ENCODE measurements around the gene COX4I1. TPM values are rescaled to one million over a fixed set of nuclear protein-coding genes. Genes with fewer than 3 reads are reported as not detected.

COX4I1 gene
- total RNA-seq, 1 donor from 2014 or later: 591 TPM

DNA sequence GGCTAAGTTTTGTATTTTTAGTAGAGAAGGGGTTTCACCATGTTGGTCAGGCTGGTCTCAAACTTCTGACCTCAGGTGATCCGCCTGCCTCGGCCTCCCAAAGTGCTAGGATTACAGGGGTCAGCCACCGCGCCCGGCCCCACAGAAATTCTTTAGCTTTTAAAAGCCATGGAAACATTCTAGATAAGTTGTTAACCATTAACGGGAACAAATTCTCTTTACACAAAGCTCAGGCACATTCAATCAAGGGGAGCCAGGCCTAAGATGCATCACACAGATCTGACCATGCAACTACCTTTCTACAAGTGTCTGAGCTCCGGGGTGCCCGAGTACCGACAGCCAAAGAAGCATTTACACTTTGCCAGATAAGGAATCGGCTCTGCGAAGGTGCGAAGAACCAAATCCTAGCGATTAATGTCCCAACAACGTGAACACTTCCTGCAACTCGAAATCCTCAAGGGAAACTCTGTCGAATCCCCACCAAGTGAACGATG is 1.2 kb upstream of the COX4I1 start:
- TF ChIP-seq, protein P1, sequence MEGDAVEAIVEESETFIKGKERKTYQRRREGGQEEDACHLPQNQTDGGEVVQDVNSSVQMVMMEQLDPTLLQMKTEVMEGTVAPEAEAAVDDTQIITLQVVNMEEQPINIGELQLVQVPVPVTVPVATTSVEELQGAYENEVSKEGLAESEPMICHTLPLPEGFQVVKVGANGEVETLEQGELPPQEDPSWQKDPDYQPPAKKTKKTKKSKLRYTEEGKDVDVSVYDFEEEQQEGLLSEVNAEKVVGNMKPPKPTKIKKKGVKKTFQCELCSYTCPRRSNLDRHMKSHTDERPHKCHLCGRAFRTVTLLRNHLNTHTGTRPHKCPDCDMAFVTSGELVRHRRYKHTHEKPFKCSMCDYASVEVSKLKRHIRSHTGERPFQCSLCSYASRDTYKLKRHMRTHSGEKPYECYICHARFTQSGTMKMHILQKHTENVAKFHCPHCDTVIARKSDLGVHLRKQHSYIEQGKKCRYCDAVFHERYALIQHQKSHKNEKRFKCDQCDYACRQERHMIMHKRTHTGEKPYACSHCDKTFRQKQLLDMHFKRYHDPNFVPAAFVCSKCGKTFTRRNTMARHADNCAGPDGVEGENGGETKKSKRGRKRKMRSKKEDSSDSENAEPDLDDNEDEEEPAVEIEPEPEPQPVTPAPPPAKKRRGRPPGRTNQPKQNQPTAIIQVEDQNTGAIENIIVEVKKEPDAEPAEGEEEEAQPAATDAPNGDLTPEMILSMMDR (IDR thresholded peaks at IDR 0.05; ENCODE audit: insufficient read depth, low read length, severe bottlenecking): no peak
- DNase-seq (ENCODE audit: low read depth) (peak; percentile 18), FAIRE-seq (no peak)
- Histone ChIP-seq H3K36me3 (ENCODE audit: control insufficient read depth, insufficient read depth, low read length) (peaks cover 25% of the 10 kb centered on the region), H3K27me3 (ENCODE audit: control insufficient read depth, insufficient read depth, low read length) (no peaks in the 10 kb centered on the region), H3K4me3 (ENCODE audit: low read depth, low read length) (peak overlapping the region; percentile 97)

DNA sequence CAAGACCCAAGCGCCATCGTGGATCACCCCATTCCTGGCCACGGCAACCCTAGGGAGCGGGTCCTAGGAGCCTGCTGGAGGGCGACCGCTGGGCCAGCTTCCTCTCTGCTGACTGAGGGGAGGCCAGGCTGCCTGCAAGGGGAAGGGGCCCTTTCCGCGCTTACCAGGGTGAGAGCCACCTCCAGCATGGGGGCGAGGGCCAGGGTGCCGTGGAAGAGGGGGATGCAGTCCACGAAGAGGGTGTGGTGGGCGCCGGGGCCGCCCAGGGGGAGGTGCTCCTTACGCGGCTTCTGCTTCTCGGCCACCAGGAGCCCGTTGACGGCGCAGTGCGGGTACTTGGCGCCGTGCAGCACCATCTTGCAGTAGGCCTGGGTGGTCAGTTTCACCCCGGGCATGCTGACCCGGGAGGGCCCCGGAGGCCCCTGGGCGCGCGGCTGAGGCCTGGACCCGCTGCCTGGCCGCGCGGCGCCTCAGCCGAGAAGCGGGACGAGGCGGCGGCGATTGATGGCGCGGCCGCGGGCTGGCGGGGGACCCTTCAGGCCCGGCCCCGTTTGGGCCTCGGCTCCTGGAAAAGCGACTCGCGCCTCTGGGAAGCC is 496 bp upstream of the COX4I1 start:
- peaks cover 26% of the 10 kb centered on the region for H3K36me3 ChIP-seq (ENCODE audit: control insufficient read depth, insufficient read depth, low read length)
- peak; percentile 10 for DNase-seq (ENCODE audit: low read depth)

DNA sequence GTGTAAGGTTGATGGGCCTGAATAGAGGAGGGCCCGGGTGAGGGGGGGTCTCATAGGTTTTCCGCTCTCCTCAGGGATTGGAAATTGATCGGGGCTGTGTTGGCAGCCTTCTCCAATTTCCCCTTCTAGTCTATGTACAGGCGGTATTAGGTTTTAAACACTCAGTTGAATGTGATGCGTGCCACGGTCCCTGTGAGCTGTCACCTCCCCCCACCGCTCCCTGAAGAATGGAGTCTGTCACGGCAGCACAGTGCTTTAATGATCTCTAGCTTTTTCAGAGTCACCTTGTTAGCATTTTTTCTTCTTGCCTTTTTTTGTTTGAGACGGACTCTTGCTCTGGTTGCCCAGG is 800 bp downstream of the COX4I1 start:
- FAIRE-seq (no peak), DNase-seq (ENCODE audit: low read depth) (no peak)
- peaks cover 26% of the 10 kb centered on the region for H3K36me3 ChIP-seq (ENCODE audit: control insufficient read depth, insufficient read depth, low read length)
- H3K4me3 ChIP-seq (ENCODE audit: low read depth, low read length): peak overlapping the region; percentile 97
- TF ChIP-seq, protein P1 (IDR thresholded peaks at IDR 0.05; ENCODE audit: insufficient read depth, low read length, severe bottlenecking): no peak
- H3K27me3 ChIP-seq (ENCODE audit: control insufficient read depth, insufficient read depth, low read length): no peaks in the 10 kb centered on the region

More for the DNA sequence above, 496 bp upstream of the COX4I1 start:
- Histone ChIP-seq H3K4me3 (ENCODE audit: low read depth, low read length) (peak overlapping the region; percentile 97), H3K27me3 (ENCODE audit: control insufficient read depth, insufficient read depth, low read length) (no peaks in the 10 kb centered on the region)
- no peak for FAIRE-seq
- TF ChIP-seq, protein P1 (IDR thresholded peaks at IDR 0.05; ENCODE audit: insufficient read depth, low read length, severe bottlenecking): peak; percentile 25

DNA sequence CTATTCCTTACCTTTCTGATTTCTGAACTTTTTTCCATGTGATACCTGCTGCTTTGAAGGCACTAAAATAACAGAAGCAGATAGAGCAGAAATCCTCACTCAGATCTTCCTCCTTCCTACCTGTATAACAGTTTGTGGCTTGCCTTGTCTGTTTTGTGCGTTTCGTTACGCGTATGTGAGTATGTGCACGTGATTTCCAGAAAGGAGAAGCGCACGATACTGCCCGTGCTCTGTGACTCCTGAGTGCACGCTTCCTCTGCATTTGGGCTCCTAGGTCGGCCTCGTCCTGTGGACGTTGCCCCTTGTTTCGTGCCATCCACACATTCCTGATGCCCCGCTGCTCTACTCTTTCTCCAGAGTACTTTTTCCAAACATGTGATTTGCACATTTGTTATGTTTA is 4.1 kb downstream of the COX4I1 start:
- TF ChIP-seq, protein P1 (IDR thresholded peaks at IDR 0.05; ENCODE audit: insufficient read depth, low read length, severe bottlenecking): no peak
- Histone ChIP-seq H3K36me3 (ENCODE audit: control insufficient read depth, insufficient read depth, low read length) (peaks cover 22% of the 10 kb centered on the region), H3K27me3 (ENCODE audit: control insufficient read depth, insufficient read depth, low read length) (no peaks in the 10 kb centered on the region), H3K4me3 (ENCODE audit: low read depth, low read length) (no peak overlapping the region)
- DNase-seq (ENCODE audit: low read depth): no peak
- no peak for FAIRE-seq

DNA sequence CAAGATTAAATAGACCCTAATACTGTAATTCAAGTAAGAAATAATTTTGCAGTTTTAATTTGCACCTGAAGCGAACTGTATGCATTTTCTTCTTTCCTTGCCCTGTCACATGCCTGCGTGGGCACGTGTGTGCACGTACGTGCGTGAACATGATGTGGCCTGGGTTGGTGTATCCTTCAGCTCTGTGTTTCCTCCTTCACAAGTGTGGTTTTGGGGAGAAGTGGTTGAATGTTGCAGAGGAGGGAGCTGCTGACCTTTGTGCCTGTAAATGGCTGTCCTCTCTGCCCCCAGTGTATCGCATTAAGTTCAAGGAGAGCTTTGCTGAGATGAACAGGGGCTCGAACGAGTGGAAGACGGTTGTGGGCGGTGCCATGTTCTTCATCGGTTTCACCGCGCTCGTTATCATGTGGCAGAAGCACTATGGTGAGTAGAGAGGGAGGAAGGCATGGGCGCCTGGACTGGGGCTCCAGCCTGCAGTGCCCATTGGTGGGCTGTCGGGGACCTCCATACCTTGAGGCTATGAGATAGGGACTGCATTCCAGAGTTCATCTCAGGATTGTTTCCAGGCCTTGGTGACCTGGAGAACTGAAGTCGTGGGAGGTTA is 6.0 kb downstream of the COX4I1 start:
- H3K27me3 ChIP-seq (ENCODE audit: control insufficient read depth, insufficient read depth, low read length): no peaks in the 10 kb centered on the region
- FAIRE-seq (no peak), DNase-seq (ENCODE audit: low read depth) (no peak)
- peaks cover 22% of the 10 kb centered on the region for H3K36me3 ChIP-seq (ENCODE audit: control insufficient read depth, insufficient read depth, low read length)
- H3K4me3 ChIP-seq (ENCODE audit: low read depth, low read length): no peak overlapping the region
- TF ChIP-seq, protein P1 (IDR thresholded peaks at IDR 0.05; ENCODE audit: insufficient read depth, low read length, severe bottlenecking): no peak
